ENCODE results near the gene CAPN5.
"Not testable (repeated sequence)": the region's sequence is repeated elsewhere in the genome, so short reads cannot be mapped to it uniquely, and the experiment has no call there.

Gene CAPN5

DNA sequence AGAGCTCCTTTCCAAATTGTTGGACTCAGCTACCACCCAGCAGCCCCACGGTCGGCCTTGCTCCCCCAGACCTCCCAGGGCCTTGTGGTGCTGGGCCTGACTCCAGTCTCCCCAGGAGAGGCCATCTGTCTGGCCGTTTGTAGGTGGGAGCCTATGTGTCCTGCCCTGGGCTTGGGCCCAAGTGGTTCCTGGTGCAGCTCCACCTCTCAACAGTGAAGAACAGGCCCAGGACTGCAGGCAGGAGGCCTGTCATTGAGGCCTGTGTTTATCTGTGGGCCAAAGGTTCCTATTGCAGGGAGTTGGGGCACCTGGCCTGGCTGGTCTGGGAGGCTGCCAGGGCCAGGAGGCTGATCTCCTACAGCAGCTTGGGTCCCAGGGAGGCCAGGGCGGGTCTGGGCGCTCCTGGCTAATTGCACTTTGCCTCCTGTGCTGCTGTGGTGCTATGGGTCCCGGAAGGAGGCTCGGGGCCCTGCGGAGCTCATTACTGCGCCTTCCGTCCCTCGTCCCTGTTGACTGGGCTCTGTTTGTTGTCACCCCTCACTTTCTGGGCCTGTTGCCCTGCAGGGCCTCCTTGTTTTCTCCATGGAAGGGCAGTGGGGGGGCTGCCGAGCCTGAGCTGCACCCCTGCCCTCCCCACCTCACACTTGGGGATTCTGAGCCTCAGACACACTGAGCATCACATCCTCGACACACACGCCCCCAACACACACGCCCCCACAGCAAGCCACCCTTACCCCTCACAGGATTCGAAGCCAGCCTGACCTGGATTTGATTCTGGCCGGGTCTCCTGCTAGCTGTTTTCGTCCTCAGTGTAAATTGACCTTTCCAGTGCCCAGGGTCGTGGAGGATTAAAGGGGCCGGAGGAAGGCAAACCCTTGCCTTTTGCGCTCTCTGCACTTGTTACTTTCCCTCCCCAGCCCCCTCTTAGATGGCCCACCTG lies 29.1 kb downstream of the CAPN5 start:
- Histone ChIP-seq H3K27me3 (replicated peaks; ENCODE audit: control insufficient read depth, insufficient read depth, low read length) (no peaks in the 10 kb centered on the region), H3K4me1 (ENCODE audit: control insufficient read depth, insufficient read depth, low read length) (no peaks in the 10 kb centered on the region), H3K36me3 (ENCODE audit: control insufficient read depth, insufficient read depth, low read length, severe bottlenecking) (peaks cover 17% of the 10 kb centered on the region), H3K9ac (ENCODE audit: low read length) (no peak overlapping the region), H3K4me3 (ENCODE audit: low read length) (no peak overlapping the region), H3K9me3 (ENCODE audit: control insufficient read depth, low read length) (no peaks in the 10 kb centered on the region)
- no peak for DNase-seq (ENCODE audit: low read depth)

- Histone ChIP-seq H3K4me1 (ENCODE audit: control insufficient read depth, insufficient read depth, low read length) (no peaks in the 10 kb centered on the region), H3K9ac (ENCODE audit: low read length) (no peak overlapping the region), H3K4me3 (ENCODE audit: low read length) (no peak overlapping the region), H3K36me3 (ENCODE audit: control insufficient read depth, insufficient read depth, low read length, severe bottlenecking) (peaks cover 17% of the 10 kb centered on the region), H3K27me3 (replicated peaks; ENCODE audit: control insufficient read depth, insufficient read depth, low read length) (no peaks in the 10 kb centered on the region), H3K9me3 (ENCODE audit: control insufficient read depth, low read length) (no peaks in the 10 kb centered on the region)
- DNase-seq (ENCODE audit: low read depth), result no peak
These were observed 29.8 kb downstream of the CAPN5 start for GRCh38 chr11:77096591-77097019.

DNA sequence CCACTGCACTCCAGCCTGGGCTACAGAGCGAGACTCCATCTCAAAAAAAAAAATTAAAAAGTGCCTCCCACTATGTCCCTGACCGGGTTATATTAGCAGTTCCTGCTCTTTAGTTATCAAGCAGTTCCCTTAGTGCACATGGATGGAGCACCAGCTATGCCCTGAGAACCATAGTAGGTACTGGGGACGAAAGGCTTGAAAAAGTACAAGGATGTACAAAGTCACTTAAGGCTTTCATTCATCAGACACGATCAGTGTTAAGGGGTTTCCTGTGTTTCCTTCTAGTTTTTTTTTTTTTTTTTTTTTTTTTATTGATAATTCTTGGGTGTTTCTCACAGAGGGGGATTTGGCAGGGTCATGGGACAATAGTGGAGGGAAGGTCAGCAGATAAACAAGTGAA lies 30.4 kb downstream of the CAPN5 start:
- H3K36me3 ChIP-seq (ENCODE audit: control insufficient read depth, insufficient read depth, low read length, severe bottlenecking), result peaks cover 17% of the 10 kb centered on the region
- not testable (repeated sequence) for DNase-seq (ENCODE audit: low read depth); H3K9me3 ChIP-seq (ENCODE audit: control insufficient read depth, low read length); H3K27me3 ChIP-seq (replicated peaks; ENCODE audit: control insufficient read depth, insufficient read depth, low read length); H3K9ac ChIP-seq (ENCODE audit: low read length); H3K4me1 ChIP-seq (ENCODE audit: control insufficient read depth, insufficient read depth, low read length); H3K4me3 ChIP-seq (ENCODE audit: low read length)

- Histone ChIP-seq H3K4me3 (ENCODE audit: low read length) (no peak overlapping the region), H3K36me3 (ENCODE audit: control insufficient read depth, insufficient read depth, low read length, severe bottlenecking) (peaks cover 11% of the 10 kb centered on the region), H3K9ac (ENCODE audit: low read length) (no peak overlapping the region), H3K4me1 (ENCODE audit: control insufficient read depth, insufficient read depth, low read length) (peaks cover 9% of the 10 kb centered on the region), H3K27me3 (replicated peaks; ENCODE audit: control insufficient read depth, insufficient read depth, low read length) (no peaks in the 10 kb centered on the region), H3K9me3 (ENCODE audit: control insufficient read depth, low read length) (no peaks in the 10 kb centered on the region)
- no peak for DNase-seq (ENCODE audit: low read depth)
These were observed 33.6 kb downstream of the CAPN5 start for GRCh38 chr11:77100166-77101042.

DNA sequence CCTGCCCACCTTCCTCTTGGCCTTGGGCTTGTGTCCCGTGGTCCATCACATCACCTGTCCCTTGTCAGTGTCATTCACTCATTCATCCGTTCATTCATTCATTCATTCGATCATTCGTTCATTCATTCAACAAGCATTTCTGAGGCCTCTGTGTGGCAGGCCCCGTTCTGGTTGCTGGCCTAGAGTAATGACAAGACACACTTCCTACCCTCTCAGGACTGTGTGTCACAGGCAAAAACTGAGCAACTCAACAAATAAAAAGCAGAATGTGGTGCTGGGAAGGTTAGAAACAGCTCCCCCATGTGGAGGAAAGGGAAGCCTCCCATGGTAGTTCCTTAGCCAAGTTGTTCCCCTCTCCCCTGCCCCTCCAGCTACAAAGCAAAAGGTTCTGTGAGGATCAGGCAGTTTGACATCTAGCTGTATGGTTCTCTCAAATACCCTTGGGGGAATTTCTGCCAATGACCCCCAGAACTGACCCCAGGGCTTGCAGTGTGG lies 34.3 kb downstream of the CAPN5 start:
- H3K36me3 ChIP-seq (ENCODE audit: control insufficient read depth, insufficient read depth, low read length, severe bottlenecking), result peaks cover 11% of the 10 kb centered on the region
- peak; percentile 37 for DNase-seq (ENCODE audit: low read depth)
- H3K9me3 ChIP-seq (ENCODE audit: control insufficient read depth, low read length), result no peaks in the 10 kb centered on the region
- no peaks in the 10 kb centered on the region for H3K27me3 ChIP-seq (replicated peaks; ENCODE audit: control insufficient read depth, insufficient read depth, low read length)
- H3K9ac ChIP-seq (ENCODE audit: low read length), result no peak overlapping the region
- H3K4me1 ChIP-seq (ENCODE audit: control insufficient read depth, insufficient read depth, low read length), result peaks cover 9% of the 10 kb centered on the region
- H3K4me3 ChIP-seq (ENCODE audit: low read length), result no peak overlapping the region

DNA sequence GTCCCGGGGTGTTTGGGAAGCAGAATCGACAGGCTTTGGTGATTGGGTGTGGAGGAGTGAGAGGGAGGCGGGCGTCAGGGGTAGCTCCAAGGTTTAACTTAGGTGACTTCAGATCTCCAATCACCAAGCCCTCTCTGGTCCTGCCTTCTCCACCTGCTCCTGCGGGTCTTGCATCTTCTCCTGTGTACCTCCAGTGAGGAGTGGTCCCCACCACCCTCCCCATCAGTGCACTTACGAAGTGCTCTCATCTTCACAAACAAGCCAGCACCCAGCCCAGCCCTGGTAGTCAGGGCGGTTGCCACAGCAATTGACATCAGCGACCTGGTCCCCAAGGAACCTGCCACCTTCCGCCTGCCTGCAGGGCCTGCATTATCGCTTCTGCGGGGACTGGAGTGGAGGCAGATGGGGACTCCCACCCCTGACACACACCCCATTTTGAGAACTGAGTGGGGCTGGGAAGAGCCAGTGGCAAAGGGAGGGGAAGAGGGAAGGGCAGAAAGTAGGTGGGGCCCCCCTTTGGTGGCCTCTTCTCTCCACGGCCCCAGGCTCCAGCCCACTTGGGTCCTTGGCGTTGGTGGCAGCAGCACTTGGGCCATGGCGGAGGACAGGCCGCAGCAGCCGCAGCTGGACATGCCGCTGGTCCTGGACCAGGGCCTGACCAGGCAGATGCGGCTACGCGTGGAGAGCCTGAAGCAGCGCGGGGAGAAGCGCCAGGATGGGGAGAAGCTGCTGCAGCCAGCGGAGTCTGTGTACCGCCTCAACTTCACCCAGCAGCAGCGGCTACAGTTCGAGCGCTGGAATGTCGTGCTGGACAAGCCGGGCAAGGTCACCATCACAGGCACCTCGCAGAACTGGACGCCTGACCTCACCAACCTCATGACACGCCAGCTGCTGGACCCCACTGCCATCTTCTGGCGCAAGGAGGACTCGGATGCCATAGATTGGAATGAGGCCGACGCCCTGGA lies 35.8 kb downstream of the CAPN5 start, which contains the start of gene OMP:
Gene OMP (plus strand): TSS at position 595 of the 965 bp plus-strand sequence. CDS start 0 bp downstream, at position 595.
- Histone ChIP-seq H3K9me3 (ENCODE audit: control insufficient read depth, low read length) (no peaks in the 10 kb centered on the region), H3K4me3 (ENCODE audit: low read length) (no peak within 1 kb of the TSS), H3K27me3 (replicated peaks; ENCODE audit: control insufficient read depth, insufficient read depth, low read length) (no peaks in the 10 kb centered on the region), H3K9ac (ENCODE audit: low read length) (no peak within 1 kb of the TSS), H3K4me1 (ENCODE audit: control insufficient read depth, insufficient read depth, low read length) (peaks cover 18% of the 10 kb centered on the region), H3K36me3 (ENCODE audit: control insufficient read depth, insufficient read depth, low read length, severe bottlenecking) (peaks cover 11% of the 10 kb centered on the region)
- no peak for DNase-seq (ENCODE audit: low read depth)

DNA sequence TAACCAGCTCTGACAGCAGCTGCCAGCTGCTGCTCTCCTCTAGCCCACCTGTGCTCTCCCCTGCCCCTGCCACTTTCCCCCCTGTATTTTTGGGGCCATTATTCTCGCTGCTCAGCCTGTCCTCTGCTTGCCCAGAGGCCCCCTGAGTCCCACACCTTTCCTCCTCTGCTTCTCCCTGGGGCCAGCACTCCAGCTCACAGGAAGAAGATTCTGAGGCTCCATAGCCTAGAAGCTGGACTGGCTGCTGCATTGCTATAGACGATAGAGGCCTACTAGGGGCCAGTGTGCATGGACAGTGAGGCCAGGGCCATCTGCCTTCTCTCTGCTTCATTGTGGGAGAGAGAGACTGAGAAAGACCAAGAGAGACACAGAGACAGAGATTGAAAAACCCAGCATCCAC lies 36.5 kb downstream of the CAPN5 start:
- peaks cover 11% of the 10 kb centered on the region for H3K36me3 ChIP-seq (ENCODE audit: control insufficient read depth, insufficient read depth, low read length, severe bottlenecking)
- no peaks in the 10 kb centered on the region for H3K9me3 ChIP-seq (ENCODE audit: control insufficient read depth, low read length)
- peaks cover 26% of the 10 kb centered on the region for H3K4me1 ChIP-seq (ENCODE audit: control insufficient read depth, insufficient read depth, low read length)
- no peak overlapping the region for H3K9ac ChIP-seq (ENCODE audit: low read length)
- H3K27me3 ChIP-seq (replicated peaks; ENCODE audit: control insufficient read depth, insufficient read depth, low read length), result no peaks in the 10 kb centered on the region
- H3K4me3 ChIP-seq (ENCODE audit: low read length), result no peak overlapping the region
- DNase-seq (ENCODE audit: low read depth), result no peak

- H3K9ac ChIP-seq (ENCODE audit: low read length), result no peak overlapping the region
- peaks cover 11% of the 10 kb centered on the region for H3K36me3 ChIP-seq (ENCODE audit: control insufficient read depth, insufficient read depth, low read length, severe bottlenecking)
- DNase-seq (ENCODE audit: low read depth), result peak; percentile 70
- H3K9me3 ChIP-seq (ENCODE audit: control insufficient read depth, low read length), result no peaks in the 10 kb centered on the region
- H3K4me1 ChIP-seq (ENCODE audit: control insufficient read depth, insufficient read depth, low read length), result peaks cover 40% of the 10 kb centered on the region
- no peaks in the 10 kb centered on the region for H3K27me3 ChIP-seq (replicated peaks; ENCODE audit: control insufficient read depth, insufficient read depth, low read length)
- no peak overlapping the region for H3K4me3 ChIP-seq (ENCODE audit: low read length)
These were observed 38.0 kb downstream of the CAPN5 start for GRCh38 chr11:77104727-77105126.

DNA sequence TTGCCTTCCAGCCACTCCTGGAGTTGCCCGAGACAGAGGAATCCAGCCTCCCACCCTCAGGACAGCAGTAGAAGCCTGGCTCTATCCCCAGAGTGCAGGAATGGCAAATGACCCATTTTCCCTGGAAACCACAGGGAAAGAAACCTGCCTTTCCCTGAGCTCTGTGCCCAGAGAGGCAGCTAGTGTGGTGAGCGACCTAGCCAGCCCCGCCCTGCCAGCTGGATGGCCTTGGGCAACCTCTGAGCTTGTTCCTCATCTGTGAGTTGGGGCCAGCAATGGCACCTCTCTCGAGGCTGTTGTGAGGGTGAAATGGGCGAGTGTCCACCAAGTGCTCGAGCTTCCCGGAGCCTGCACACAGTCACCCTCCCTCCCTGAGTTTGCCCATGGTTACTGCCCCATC lies 39.5 kb downstream of the CAPN5 start:
- H3K9ac ChIP-seq (ENCODE audit: low read length), result no peak overlapping the region
- peak; percentile 15 for DNase-seq (ENCODE audit: low read depth)

DNA sequence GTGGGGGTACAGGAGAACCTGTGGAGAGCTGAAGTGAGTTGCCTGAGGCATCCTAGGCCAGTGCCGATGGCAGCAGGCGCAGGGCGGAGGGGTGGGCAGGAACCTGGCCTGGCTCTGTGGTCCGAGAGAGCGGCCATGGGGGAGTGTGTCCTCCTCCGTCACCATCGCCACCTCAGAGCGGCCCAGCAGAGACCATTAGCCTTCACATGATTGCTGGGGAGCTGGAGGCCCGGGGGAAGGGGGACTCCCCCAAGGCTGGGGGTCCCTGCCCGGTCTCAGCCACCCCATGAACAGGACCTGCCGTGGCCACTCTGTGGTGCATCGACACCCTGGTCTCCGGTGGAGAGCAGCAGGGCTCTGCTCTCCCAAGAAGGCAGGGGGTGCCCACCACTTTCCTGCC lies 40.0 kb downstream of the CAPN5 start:
- Histone ChIP-seq H3K9ac (ENCODE audit: low read length) (no peak overlapping the region), H3K4me3 (ENCODE audit: low read length) (no peak overlapping the region), H3K4me1 (ENCODE audit: control insufficient read depth, insufficient read depth, low read length) (peaks cover 46% of the 10 kb centered on the region), H3K9me3 (ENCODE audit: control insufficient read depth, low read length) (no peaks in the 10 kb centered on the region), H3K36me3 (ENCODE audit: control insufficient read depth, insufficient read depth, low read length, severe bottlenecking) (peaks cover 11% of the 10 kb centered on the region), H3K27me3 (replicated peaks; ENCODE audit: control insufficient read depth, insufficient read depth, low read length) (no peaks in the 10 kb centered on the region)
- DNase-seq (ENCODE audit: low read depth), result no peak

More for the DNA sequence above, 39.5 kb downstream of the CAPN5 start:
- peaks cover 11% of the 10 kb centered on the region for H3K36me3 ChIP-seq (ENCODE audit: control insufficient read depth, insufficient read depth, low read length, severe bottlenecking)
- H3K4me1 ChIP-seq (ENCODE audit: control insufficient read depth, insufficient read depth, low read length), result peaks cover 46% of the 10 kb centered on the region
- H3K4me3 ChIP-seq (ENCODE audit: low read length), result no peak overlapping the region
- H3K9me3 ChIP-seq (ENCODE audit: control insufficient read depth, low read length), result no peaks in the 10 kb centered on the region
- H3K27me3 ChIP-seq (replicated peaks; ENCODE audit: control insufficient read depth, insufficient read depth, low read length), result no peaks in the 10 kb centered on the region

All from adipocyte (in vitro differentiated cells).